ENCODE measurements around the gene GPR137B.

GPR137B gene

DNA sequence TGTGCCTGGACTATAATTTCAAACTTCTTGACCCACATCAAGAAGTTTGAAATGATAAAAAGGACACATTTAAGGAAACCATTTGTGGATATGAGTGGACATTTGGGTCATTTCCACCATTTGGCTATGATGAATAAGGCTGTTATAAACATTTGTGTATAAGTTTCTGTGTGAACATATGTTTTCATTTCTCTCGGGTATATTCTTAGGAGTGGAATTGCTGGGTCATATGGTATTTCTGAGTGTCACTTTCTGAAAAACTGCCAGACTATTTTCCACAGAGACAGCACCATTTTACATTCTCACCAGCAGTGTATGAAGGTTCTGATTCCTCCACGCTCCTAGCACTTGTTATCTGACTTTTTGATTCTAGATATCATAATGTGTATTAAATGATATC, 50.8 kb downstream of the GPR137B start:
- DNase-seq (ENCODE audit: low spot score): no peak
- in situ Hi-C loops (cut with MboI; ENCODE audit: low pct_unique_long_range_greater_than_20kb, low sequenced_read_pairs, unreplicated experiment): no loop called here
- TF ChIP-seq, protein P1, sequence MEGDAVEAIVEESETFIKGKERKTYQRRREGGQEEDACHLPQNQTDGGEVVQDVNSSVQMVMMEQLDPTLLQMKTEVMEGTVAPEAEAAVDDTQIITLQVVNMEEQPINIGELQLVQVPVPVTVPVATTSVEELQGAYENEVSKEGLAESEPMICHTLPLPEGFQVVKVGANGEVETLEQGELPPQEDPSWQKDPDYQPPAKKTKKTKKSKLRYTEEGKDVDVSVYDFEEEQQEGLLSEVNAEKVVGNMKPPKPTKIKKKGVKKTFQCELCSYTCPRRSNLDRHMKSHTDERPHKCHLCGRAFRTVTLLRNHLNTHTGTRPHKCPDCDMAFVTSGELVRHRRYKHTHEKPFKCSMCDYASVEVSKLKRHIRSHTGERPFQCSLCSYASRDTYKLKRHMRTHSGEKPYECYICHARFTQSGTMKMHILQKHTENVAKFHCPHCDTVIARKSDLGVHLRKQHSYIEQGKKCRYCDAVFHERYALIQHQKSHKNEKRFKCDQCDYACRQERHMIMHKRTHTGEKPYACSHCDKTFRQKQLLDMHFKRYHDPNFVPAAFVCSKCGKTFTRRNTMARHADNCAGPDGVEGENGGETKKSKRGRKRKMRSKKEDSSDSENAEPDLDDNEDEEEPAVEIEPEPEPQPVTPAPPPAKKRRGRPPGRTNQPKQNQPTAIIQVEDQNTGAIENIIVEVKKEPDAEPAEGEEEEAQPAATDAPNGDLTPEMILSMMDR (IDR thresholded peaks at IDR 0.05; ENCODE audit: extremely low read depth, insufficient read depth, missing control alignments): no peak

DNA sequence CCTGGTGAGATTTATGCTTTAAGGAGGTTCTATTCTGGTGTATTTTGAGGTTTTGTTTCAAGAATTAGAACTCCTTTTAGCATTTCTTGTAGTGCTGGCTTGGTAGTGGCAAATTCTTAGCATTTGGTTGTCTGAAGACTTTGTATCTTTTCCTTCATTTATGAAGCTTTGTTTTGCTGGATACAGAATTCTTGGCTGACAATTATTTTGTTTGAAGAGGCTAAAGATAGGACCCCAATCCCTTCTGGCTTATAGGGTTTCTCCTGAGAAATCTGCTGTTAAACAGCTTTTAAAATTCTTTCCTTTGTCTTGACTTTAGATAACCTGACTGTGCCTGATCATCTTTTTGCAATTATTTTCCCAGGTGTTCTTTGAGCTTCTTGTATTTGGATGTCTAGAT, 58.6 kb downstream of the GPR137B start:
- TF ChIP-seq, protein P1 (IDR thresholded peaks at IDR 0.05; ENCODE audit: extremely low read depth, insufficient read depth, missing control alignments): no peak
- no peak for DNase-seq (ENCODE audit: low spot score)
- in situ Hi-C loops (cut with MboI; ENCODE audit: low pct_unique_long_range_greater_than_20kb, low sequenced_read_pairs, unreplicated experiment): no loop called here

DNA sequence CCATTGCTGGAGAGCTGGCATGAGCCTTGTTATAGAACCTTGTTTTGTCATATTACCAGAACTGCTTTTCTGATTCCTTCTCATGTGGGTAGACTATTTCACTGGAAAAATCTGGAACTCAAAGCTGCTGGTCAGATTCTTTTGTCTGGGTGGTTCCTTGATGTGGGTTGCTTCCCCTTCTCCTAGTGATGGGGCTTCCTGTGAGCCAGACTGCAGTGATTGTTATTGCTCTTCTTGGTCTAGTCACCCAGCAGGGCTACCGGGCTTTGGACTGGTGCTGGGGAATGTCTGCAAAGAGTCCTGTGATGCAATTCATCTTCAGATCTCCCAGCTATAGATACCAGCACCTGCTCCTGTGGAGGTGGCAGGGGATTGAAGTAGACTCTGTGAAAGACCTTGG, 59.4 kb downstream of the GPR137B start:
- TF ChIP-seq, protein P1 (IDR thresholded peaks at IDR 0.05; ENCODE audit: extremely low read depth, insufficient read depth, missing control alignments): no peak
- DNase-seq (ENCODE audit: low spot score): no peak
- in situ Hi-C loops (cut with MboI; ENCODE audit: low pct_unique_long_range_greater_than_20kb, low sequenced_read_pairs, unreplicated experiment): no loop called here

DNA sequence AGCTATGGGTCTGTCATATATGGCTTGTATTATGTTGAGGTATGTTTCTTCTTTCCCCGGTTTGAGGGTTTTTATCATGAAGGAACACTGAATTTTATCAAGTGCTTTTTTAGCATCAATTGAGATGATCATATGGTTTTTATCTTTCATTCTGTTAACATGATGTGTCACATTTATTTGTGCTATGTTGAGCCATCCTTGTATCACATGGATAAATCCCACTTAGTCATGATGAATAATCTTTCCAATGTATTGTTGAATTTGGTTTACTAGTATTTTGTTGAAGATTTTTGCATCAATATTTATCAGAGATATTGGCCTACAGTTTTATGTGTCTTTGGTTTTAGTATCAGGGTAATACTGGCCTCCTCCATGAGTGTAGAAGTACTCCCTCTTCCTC, 61.7 kb downstream of the GPR137B start:
- in situ Hi-C loops (cut with MboI; ENCODE audit: low pct_unique_long_range_greater_than_20kb, low sequenced_read_pairs, unreplicated experiment): no loop called here
- TF ChIP-seq, protein P1 (IDR thresholded peaks at IDR 0.05; ENCODE audit: extremely low read depth, insufficient read depth, missing control alignments): no peak
- DNase-seq (ENCODE audit: low spot score): no peak

DNA sequence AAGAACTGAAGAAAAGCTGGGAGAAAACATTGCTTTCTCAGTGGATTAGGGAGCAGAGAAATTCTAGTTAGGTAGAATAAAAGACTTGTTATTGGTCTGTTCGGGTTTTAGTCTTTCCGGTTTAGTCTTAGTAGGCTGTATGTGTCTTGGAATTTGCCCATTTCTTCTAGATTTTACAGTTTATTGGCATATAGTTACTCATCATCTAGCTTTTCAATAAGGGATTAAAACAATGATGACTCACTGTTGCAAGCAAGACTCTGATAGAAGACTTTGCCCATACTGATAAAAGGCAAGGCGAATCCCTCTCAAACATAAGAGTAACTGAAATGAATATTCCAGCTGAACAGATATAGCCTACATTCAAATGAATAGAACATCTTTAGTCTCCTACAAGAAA, 62.3 kb downstream of the GPR137B start:
- no peak for DNase-seq (ENCODE audit: low spot score)
- TF ChIP-seq, protein P1 (IDR thresholded peaks at IDR 0.05; ENCODE audit: extremely low read depth, insufficient read depth, missing control alignments): no peak
- in situ Hi-C loops (cut with MboI; ENCODE audit: low pct_unique_long_range_greater_than_20kb, low sequenced_read_pairs, unreplicated experiment): no loop called here

DNA sequence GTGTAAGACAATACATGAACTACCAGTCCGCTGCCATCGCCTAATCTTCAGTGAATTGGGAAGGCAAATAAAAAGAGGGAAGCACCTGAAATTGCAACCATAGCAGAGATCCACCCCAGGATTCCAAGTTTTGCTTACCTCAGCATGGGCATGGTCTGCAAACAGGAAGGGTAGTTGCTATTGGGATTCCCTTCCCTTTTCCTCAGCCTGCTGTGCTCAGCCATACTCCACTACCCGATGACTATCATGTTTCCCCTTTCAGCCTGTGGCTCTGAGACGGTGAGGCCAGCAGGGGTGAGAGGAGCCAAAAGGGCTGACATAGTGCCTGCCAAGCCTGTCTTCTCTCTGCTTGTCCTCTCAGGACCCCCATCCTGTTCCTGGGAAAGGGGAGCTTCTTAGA, 64.2 kb downstream of the GPR137B start:
- TF ChIP-seq, protein P1 (IDR thresholded peaks at IDR 0.05; ENCODE audit: extremely low read depth, insufficient read depth, missing control alignments): no peak
- in situ Hi-C loops (cut with MboI; ENCODE audit: low pct_unique_long_range_greater_than_20kb, low sequenced_read_pairs, unreplicated experiment): no loop called here
- no peak for DNase-seq (ENCODE audit: low spot score)

DNA sequence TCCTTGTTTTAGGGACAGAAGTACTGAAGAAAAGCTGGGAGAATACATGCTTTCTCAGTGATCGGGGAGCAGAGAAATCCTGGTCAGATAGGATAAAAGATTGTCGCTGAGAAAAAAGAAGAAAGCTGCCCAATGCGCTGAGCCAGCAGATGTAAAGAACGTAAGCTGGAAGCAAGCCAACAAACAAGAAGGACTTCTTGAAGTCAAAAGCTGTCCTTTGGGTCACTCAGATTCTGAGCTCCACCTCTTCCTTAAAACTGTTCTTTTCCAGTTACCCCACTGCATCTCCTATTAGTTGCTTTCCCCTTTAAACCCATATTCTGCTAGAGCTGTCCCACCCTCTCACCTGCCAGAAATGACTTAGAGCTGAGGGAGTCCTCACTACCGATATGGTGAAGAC, 64.8 kb downstream of the GPR137B start:
- TF ChIP-seq, protein P1 (IDR thresholded peaks at IDR 0.05; ENCODE audit: extremely low read depth, insufficient read depth, missing control alignments): no peak
- no peak for DNase-seq (ENCODE audit: low spot score)
- in situ Hi-C loops (cut with MboI; ENCODE audit: low pct_unique_long_range_greater_than_20kb, low sequenced_read_pairs, unreplicated experiment): no loop called here
